ENCODE data around the gene RBMS1. TPM values are rescaled to one million over a fixed set of nuclear protein-coding genes. Genes with fewer than 3 reads are reported as not detected.

Gene RBMS1
- total RNA-seq, 1 donor from 2014 or later, result 75.3 TPM

DNA sequence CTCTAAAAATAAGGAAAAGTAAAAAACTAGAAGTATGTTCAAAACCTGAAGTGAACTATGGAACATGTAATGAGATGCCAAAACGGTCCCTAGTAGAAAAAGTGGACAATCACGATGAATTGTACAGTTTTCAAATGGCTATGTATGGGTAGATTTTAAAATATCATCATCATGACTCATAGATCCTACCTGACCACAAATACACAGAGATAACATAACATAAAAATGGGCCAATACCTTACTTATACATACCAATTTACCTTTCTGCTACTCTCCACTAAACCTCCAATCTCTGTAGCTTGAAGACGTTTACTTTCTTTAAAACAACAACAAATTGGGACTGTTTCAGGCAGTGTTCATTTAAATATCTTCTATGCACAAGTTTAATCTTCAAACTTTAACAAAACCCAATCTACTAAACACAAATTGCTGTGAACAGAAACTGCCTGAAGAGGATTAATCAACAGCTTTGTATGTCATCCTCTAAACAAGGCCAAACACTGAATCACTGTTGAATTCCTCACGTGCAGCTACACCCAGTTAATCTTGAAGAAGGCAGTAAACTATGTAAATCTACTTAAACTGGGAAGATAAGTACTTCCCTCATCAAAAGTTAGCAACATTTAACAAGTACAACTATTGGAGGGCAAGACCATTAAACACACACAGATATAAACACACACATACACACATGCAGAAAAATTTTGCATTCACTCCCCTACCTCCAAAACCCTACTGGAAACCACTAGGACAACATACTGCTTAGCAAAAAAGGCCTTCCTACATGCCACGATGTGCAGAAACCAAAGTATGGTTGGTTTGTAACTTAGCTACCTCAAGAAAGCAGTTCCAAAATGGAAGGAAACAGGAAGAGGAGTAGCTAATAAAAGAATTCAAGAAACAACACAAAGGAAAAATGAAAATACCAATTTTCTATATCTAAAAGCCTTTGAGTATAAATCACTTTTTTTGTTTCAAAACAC lies 90.3 kb downstream of the RBMS1 start:
- DNase-seq (ENCODE audit: low spot score), result no peak
- intact Hi-C loops (cut with DNase I), result loop anchor here (10.0 kb wide), 2 partner anchors 262 to 562 kb away; no protein-coding TSS in a partner anchor

DNA sequence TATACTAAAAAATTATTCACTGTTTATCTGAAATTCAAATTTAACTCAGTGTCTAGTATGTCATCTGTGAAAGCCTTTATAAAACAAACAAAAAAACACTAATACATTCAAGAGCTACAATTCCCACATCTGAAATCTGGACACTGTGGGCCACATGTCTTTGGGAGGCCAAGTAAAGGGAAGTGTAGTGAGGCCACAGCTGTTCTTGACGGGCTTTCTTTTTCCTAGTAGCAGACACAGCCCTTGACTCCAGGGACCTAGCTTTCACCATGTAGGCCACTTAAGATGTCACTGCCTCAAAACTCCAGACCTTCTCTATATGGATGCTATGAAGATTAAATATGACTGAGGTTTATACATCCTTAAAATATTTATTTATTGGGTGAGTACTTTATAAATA lies 91.1 kb downstream of the RBMS1 start:
- no peak for DNase-seq (ENCODE audit: low spot score)
- intact Hi-C loops (cut with DNase I), result loop anchor here (10.0 kb wide), 2 partner anchors 262 to 562 kb away; no protein-coding TSS in a partner anchor

DNA sequence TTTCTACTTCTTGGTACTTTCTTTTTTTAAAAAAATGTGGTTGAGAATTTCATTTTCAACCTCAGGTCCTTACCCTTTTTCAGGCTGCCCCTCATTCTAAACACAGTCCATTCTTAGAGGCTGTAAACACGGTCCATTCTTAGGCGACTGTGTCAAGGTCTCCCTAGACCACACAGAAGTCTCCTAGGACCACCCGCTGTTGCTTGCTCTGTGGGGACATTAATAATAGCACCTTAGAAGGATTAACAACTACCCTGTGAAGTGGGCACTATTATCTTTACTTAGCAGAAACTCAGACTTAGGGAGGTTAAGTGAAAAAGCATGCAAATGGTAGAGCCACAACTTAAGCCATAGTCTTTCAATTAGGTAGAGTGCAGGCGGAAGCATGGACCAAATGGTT lies 91.7 kb downstream of the RBMS1 start:
- DNase-seq (ENCODE audit: low spot score), result no peak
- intact Hi-C loops (cut with DNase I), result loop anchor here (10.0 kb wide), 2 partner anchors 263 to 563 kb away; no protein-coding TSS in a partner anchor

DNA sequence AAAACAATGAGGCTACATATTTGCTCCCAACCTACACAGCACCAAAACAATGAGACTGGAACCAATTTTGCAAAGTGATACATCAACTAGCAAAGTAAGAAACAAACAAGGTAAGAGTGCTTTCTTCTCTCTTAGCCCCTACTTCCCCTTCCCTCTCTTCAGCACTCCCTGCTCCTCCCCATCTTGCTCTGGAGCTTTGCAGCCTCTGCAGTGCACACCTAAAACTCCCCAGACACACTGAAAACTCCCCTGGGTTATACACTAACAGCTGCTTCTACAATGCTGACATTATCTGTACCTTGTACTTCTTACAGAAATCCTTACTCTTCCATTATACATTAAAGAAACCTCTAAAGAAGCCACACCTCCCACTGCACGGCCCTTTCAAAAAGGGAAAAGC lies 93.7 kb downstream of the RBMS1 start:
- DNase-seq (ENCODE audit: low spot score), result no peak
- intact Hi-C loops (cut with DNase I), result loop anchor here (10.0 kb wide), 2 partner anchors 265 to 565 kb away; no protein-coding TSS in a partner anchor

DNA sequence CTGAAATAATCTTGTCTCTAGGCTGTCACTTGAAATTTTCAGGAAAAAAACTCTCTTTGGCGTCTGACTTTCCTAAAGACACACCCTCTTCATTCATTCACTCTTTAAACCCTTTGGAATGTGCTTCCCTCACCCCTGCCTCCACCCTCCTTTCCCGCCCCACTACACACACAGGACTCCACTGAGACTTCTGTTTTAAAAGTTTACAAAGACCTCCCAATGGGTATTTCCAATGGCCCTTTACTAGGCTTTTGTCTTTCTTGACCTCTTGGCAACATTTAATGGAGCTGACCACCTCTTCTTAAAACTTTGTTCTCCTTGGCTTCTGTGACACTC lies 96.1 kb downstream of the RBMS1 start:
- intact Hi-C loops (cut with DNase I), result no loop called here
- no peak for DNase-seq (ENCODE audit: low spot score)

DNA sequence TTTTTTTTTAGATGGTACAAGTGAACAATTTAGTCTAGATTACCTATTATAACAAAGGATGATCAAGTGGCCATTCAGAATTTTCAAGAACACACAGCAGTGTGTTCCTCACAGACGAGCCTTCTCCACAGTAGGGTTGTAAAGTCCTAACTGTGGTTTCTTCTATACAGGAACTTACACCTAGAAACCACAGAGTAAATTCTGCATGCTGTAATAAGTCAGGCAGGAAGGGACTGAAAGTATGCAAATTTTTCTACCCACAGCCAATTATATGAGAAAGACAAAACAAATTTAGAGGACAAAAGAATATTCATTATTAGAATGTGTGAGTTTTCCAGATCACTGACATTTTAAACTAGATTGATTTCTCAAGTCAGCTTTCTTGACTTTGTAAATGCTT lies 99.5 kb downstream of the RBMS1 start:
- intact Hi-C loops (cut with DNase I), result no loop called here

DNA sequence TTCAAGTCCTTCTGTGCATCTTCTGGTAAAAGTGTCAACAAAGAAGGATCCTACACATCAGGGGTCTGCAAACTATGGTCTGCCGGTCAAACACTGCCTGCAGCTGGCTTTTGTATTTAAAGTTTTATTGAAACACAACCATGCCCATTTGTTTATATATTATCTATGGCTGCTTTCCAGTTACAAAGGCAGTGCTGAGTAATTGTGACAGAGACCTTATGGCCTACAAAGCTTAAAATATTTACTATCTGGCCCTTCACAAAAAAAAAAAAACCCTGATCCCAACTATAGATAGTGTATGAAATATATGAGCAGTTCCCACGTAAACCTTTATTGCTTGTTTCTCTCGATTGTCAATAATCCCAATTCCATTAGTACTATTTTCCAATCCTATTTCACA lies 101.4 kb downstream of the RBMS1 start:
- DNase-seq (ENCODE audit: low spot score), result no peak

More for the DNA sequence above, 99.5 kb downstream of the RBMS1 start:
- no peak for DNase-seq (ENCODE audit: low spot score)

DNA sequence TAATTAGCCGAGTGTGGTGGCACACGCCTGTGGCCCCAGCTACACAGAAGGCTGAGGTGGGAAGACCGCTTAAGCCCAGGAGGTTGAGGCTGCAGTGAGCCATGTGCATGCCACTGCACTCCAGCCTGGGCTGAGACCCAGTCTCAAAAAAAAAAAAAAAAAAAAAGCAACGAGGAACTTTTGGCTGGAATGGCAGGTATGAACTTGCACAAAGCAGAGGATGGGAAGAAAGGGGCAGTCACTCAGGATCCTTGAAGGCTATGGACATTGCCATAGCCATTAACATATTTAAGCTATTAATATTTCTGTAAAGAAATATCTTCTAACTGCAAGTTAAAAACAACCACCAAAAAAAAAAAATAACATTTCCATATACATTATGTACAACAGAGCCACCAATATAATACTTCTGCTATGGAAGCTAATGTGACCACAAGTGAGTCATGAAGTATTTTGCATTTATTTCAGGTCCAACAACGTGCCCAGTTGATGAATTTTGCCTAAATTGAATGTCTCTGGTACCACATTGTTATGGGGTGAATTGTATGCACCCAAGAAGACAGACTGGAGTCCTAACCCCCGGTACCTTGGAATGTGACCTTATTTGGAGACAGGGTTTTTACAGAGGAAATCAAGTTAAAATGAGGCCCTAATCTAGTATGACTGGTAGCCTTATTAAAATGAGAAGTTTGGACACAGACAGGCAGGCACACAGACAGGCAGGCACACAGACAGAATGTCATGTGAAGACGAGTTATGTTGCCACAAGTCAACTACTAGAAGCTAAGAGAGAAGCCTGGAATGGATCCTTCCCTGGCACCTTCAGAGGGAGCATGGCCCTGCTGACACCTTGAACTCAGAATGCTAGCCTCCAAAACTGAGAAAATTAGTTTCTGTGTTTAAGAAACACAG lies 102.8 kb downstream of the RBMS1 start:
- intact Hi-C loops (cut with DNase I), result no loop called here

More for the DNA sequence above, 101.4 kb downstream of the RBMS1 start:
- intact Hi-C loops (cut with DNase I), result no loop called here

DNA sequence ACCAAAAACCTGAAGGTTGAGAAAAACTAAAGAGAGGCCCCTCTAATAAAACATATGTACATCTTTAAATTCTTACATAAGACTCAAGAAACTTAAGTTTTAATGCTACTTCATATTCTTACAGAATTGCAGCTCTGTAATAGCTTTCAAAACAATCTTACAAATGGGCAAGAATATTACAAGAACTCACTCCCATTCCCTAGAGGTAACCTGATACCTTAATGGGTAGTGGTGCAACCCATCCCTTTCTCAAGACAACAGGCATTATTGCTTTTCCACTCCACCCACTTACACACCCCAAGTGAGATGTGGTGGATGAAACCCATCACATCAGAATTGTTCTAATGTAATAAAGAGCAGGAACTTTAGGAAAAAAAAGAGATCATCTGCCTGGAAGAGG lies 103.7 kb downstream of the RBMS1 start:
- intact Hi-C loops (cut with DNase I), result loop anchor here (5.0 kb wide), 2 partner anchors 63 to 182 kb away; no protein-coding TSS in a partner anchor

More for the DNA sequence above, 102.8 kb downstream of the RBMS1 start:
- DNase-seq (ENCODE audit: low spot score), result no peak

DNA sequence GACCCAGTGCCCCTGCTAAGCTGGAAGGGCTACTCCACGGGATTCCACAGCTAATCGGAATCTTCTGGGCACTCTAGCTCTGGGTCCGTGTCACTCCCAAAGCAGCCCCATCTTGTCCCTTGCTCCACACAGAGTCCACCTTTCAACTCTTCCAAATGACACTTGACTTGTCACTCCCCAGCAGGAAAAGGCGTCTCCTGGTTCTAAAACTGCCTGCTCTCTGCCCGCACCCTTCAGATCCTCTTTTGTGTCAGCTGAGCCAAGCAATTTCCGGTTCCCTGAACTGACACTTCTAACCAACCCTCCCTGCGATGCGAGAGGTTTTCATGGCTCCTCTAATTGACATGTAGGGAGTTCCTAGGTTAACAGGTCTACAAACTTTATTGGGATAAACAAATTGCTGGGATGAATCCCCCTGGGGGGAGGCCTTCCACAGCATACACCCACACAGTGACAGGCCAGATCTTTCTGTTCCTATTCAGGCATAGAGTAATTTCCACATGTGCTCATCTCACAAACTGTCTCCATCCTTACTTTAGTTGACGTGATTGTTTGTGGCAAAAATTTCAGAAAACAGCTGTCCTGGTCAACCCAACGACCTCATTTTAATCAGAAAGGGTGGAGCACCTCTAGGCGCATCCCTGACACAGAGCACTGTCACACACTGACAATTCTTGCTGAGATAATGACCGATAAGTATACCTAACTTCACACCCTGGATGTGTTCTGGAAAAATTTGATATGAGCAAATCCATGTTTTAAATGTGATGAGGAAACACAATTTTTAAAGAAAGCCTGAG lies 104.9 kb downstream of the RBMS1 start:
- intact Hi-C loops (cut with DNase I), result loop anchor here (5.0 kb wide), 2 partner anchors 61 to 184 kb away; no protein-coding TSS in a partner anchor
- peak; percentile 88 for DNase-seq (ENCODE audit: low spot score)

More for the DNA sequence above, 103.7 kb downstream of the RBMS1 start:
- DNase-seq (ENCODE audit: low spot score), result no peak

DNA sequence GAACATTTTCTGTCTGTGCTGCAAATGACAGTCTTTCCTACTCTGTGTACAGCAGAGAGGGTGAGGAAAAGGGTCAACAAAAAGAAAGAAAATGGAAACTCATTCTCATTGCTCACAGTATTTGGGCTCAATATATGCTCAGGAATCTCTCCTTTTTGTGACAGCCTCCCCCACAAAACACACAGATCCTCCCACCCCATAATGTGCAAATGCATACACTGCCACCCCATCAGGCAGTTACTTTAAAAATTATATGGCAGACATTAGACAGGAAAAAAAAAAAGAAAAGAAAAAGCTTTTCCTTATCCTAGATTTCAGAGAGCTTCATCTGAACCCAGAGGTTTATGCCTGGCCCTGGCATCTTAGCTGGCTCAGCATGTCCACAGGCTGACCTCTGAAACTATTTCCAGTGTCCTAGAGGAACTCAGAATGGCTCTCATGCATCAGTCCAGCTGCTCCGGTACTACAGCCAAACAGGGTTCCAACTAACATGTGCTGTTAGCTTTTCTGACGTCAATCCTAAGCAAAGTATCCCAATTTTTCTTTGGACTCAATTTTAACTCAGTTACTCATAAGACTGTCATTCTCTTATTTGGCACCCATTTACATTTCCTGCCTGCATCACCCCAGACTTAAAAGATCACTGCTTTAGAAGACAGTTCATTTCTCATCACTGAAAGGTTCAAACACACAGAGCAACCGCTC lies 105.9 kb downstream of the RBMS1 start:
- intact Hi-C loops (cut with DNase I), result loop anchor here (5.0 kb wide), 2 partner anchors 60 to 185 kb away; no protein-coding TSS in a partner anchor
- no peak for DNase-seq (ENCODE audit: low spot score)

DNA sequence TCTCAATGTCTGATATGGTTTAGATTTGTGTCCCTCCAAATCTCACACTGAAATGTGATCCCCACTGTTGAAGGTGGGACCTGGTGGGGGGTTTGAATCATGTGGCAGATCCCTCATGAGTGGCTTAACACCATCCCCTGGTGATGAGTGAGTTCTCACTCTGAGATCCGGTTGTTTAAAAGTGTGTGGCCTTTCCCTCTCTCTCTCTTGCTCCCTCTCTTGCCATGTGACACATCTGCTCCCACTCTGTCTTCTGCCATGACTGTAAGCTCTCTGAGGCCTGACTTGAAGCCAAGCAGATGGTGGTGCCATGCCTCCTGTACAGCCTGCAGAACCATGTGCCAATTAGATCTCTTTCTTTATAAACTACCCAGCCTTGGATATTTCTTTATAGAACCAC lies 108.8 kb downstream of the RBMS1 start:
- DNase-seq (ENCODE audit: low spot score), result no peak
- intact Hi-C loops (cut with DNase I), result loop anchor here (5.0 kb wide), 2 partner anchors 57 to 188 kb away; no protein-coding TSS in a partner anchor

DNA sequence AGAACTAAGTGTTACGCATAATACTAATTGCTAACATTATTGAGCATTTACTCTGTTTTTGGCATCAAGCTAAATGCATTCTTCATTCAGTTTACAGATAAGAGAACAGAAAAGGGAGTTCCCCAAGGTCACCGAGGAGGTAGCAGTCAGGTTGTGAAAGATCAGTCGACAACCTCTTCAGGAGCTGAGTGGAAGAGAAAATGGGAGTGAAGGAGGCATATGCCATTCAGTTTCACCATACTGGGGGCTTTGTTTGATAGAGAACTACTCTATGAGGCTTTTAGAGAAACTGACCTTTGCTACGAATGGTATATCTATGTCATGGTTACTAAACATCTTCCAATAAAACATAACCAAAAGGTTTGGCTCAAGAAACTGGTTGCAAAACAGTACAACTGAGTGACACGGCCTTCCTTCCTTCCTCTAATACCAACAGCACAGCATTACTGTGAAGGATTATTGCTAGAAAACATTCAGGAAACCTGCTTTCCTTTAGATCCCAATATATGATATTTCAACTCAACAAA lies 112.1 kb downstream of the RBMS1 start:
- intact Hi-C loops (cut with DNase I), result no loop called here

DNA sequence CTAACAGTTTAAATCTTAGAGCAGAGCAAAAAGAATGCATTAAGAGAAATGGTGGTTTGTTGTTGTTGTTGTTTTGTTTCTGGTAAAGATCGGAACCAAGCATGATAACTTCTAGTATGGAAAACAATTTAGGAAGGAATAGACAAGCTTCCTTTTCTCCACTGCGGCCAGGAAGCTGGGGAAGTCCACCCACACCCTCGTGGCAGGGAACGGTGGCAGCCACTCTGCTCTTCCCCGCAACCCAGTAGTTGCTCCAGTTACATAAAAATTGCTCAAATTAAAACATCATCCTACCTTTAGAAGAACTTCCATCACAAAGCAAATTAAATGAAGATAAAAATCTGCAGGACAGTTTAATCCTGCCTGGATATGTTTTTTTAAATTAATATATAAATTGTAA lies 113.0 kb downstream of the RBMS1 start:
- intact Hi-C loops (cut with DNase I), result no loop called here
- DNase-seq (ENCODE audit: low spot score), result peak; percentile 79

More for the DNA sequence above, 112.1 kb downstream of the RBMS1 start:
- no peak for DNase-seq (ENCODE audit: low spot score)

DNA sequence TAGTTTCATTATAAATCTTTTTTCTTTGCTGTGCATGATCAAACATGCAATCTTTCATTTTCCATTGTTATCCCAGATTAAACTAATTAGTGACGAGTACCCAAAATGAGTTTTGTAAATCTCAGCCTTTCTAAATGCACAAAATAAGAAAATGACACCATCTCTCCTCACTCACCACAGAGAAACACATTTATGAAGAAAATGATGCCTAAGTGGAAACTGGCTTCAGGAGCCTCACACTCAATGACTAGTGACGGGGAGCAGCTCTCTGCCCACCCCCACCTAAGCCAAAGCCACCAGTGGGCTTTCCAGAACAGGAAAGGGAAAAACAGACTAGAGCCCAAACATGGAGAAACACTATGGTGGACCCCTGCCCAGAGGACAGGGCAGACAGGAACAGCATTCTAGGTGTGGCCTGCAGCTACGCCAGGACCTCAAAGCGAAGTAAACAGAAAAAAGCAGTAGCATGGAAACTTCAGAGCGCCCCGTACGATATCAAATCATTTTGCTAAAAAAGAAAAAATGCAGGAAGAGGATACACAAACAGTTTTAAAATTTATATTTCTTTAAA lies 113.5 kb downstream of the RBMS1 start:
- intact Hi-C loops (cut with DNase I), result loop anchor here (5.0 kb wide), 1 partner anchor 587 kb away; no protein-coding TSS in a partner anchor

DNA sequence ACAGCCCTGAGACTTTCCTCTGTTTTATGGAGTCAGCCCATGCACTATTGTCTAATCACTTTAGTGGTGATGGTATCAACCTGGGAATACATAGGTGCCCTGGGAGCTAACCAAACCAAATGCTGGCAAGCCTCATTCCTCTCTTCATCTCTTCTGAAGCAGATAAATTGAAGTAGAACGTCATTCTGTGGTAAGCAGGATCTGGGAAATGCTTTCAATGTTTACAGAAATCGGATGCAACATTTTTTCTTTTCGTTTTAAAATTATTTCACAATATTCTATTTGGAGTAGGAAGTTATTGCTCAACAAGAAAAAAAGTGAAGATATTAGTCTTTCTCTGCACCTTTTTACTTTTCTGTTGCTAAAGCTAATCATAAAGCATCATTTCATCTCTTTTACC lies 114.2 kb downstream of the RBMS1 start:
- DNase-seq (ENCODE audit: low spot score), result no peak
- intact Hi-C loops (cut with DNase I), result loop anchor here (5.0 kb wide), 1 partner anchor 588 kb away; no protein-coding TSS in a partner anchor

More for the DNA sequence above, 113.5 kb downstream of the RBMS1 start:
- DNase-seq (ENCODE audit: low spot score), result no peak

DNA sequence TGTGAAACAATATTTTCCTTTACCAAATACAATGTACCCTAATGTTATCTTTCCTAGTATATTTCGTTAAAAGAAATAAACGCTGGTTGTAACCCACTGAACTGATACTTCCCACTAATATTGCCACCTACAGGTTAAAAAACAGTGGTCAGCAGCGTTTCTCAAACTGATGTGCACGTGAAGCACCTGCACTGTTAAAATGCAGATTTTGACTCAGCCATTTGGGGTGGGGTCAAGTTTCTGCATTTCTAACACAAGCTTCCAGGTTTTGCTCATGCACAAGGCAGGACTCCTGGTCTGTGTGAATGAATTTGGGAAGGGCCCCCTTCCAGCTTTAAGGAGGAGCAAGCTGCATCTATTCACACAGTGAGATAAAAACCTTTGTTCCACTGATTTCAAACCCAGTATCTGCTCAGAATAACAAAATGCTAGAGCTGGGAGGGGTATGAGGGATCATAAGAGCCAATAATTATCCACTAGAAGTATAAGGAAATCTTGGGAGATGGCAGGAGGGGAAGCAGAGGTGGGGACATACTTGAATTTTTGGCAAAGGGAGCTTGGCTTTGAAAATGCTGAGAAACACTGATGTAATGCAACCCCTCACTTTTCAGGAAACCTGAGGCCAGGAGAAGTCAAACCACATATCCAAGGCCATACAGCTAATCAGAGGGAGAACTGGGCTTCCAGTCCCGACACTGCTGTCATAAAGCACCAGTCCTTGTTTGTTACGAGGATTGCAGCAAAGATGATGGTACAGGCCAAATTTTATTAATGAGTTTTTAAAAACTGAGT lies 116.2 kb downstream of the RBMS1 start:
- DNase-seq (ENCODE audit: low spot score), result no peak
- intact Hi-C loops (cut with DNase I), result loop anchor here (5.0 kb wide), 1 partner anchor 590 kb away; no protein-coding TSS in a partner anchor
